ENCODE data around the gene GRB10.
"Not testable (repeated sequence)": the region's sequence is repeated elsewhere in the genome, so short reads cannot be mapped to it uniquely, and the experiment has no call there.

The GRB10 gene

GRCh38 chr7:50554431-50555322, 228.0 kb downstream of the GRB10 start:
- no peak for DNase-seq (ENCODE audit: low read depth in 2 of 2)

DNA sequence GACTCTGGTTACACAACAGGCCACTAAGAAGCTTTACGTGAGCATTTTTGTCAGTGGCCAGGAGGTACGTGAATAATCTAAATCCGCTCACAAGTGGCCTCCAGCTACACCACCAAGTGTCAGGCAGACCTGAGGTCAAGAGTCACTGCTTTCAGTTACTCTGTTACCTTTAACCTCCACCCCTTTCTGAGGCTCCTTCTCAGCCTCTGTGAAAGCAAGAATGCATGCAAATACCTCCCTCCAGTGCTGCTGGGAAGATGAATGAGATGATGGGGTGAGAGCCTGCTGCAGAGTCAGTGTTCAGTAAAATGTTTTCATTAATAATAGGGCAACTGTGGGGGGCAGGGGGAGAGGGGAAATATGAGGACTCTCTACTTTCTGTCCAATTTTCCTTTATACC, 228.7 kb downstream of the GRB10 start:
- DNase-seq (ENCODE audit: low read depth in 2 of 2) = no peak

- no peak for DNase-seq (ENCODE audit: low read depth in 2 of 2)
Observed at GRCh38 chr7:50552921-50553320, 229.8 kb downstream of the GRB10 start.

DNA sequence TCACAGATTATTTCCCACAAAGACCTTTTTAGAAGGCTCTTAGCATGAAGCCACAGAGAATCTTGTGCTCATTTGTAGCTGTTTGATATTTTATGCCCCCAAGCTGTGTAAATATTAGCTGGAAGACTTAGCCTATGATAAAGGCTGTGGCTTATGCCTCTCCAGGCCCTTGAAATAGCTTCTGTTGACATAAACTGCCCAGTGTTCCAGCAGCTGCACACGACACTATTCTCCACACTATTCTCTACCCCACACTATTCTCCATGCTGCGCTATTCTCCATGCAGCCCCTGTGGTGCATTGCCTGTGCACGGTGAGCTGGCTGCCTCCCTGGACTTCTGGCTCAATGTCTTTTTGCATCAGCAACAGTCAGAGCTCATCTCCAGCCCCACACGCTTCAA, 230.6 kb downstream of the GRB10 start:
- DNase-seq (ENCODE audit: low read depth in 2 of 2) = no peak

DNA sequence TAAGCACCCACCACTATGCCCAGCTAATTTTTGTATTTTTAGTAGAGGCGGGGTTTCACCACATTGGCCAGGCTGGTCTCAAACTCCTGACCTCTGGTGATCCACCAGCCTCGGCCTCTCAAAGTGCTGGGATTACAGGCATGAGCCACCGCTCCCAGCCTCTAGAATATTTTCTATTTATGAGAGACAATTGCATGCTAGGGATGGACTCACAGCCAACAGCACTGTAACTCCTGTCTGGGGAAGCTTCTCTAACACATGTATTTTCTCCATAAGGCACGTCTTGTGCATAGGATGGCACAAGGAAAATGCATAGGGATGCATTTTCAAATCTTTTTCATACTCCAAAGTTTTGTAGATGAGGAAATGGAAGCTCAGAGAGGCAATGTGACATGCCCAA, 237.1 kb downstream of the GRB10 start:
- not testable (repeated sequence) for DNase-seq (ENCODE audit: low read depth in 2 of 2)

GRCh38 chr7:50544992-50545391, 237.7 kb downstream of the GRB10 start:
- no peak for DNase-seq (ENCODE audit: low read depth in 2 of 2)

DNA sequence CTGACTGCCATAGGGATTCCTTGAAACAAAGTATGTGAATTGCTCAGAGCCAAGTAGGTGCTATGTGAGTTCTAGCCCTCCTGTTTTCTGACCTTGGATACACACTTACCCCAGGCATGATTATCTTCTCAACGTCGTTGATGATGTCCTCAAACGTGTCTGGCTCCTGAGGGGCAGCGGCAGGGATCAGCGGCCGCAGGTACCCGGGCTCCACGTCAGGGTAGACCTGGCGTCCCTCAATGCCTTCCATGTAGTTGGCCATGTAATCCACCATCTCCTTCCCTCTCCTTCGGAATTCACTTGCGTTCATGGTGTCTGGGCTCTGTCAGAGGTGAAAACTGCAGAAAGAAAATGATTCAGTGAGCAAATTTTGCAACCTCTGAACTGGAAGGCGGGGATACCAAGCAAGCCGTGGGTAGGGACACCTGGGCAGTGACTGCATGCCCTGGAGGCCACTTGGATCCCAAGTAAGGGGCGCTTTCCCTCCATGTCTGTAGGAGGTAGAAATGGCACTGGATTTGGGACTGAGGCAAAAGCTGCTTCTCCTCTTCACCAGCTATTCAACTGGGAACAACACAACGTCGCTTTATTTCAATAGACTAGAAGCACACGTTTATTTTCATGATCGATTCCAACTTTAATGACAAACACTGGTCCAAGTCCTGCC, 238.8 kb downstream of the GRB10 start:
- no peak for DNase-seq (ENCODE audit: low read depth in 2 of 2)

DNA sequence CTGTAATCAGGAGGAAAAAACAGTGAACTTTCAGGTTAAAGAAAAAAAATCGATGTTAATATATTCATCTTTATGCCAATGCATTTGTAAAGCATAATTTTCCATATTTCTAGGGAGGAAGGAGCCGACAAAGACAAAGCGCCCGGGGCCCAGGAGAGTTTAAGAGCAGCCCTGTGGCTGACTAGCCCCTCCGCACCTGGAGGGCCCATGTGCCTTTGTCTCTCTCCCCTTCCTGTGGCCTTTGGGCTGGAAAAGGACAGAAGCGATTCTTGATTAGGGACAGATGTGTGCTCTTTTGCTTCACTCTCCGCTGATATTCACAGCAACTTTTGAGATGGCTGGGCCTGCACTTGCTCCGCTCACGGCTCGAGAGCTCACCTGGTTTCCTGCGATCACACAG, 240.6 kb downstream of the GRB10 start:
- DNase-seq (ENCODE audit: low read depth in 2 of 2) = no peak

DNA sequence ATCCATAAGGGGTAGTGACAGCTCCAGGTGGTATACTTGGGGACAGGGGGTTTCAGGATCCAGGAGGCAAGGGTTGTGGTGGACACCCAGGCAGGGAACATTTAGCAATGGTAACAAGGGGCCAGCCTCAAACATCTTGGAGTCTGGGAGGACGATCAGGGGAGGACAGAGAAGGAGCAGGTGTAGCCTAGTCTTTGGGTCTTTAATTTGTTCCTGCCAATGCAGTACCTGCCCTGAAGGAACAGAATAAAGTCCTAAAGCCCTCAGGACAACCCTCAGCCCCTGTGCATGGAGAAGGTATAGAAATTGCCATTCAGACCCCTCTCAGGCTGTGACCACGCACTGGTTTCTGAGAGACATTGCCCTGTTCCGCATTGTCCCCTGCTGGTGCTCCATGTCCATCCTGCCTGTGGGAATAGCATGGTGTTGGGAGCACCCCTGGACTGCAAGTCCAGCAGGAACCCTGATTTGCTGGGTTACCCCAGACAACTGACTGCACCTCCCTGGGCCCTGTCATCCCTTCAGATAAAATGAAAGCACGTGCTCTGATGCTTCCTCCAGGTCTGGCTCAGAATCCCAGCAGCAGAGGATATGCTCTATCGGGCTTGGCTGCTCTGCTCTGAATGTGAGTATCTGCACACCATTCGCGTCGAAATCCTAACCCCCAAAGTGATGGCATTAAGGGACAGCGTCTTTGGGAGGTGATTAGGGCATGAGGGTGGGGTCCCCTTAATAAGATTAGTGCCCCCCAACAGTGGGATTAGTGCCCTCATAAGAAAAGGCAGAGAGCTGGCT, 241.7 kb downstream of the GRB10 start:
- no peak for DNase-seq (ENCODE audit: low read depth in 2 of 2)
